C4-2B (cell line): ENCODE results near the gene SEMA4B.
"Not testable (repeated sequence)": the region's sequence is repeated elsewhere in the genome, so short reads cannot be mapped to it uniquely, and the experiment has no call there.

Source experiments
- H3K27ac ChIP-seq: fragments of 450-650 bp; 2 replicates; pipeline ENCODE4 v1.5.1; 2017
- ZFX ChIP-seq: fragments of 450-650 bp; IDR thresholded peaks from 2 replicates; pipeline ENCODE4 v1.6.1; 2017
- TF ChIP-seq, protein P1 (sequence below): fragments of 450-650 bp; conservative IDR thresholded peaks from 2 replicates; pipeline ENCODE4 v1.5.1; 2017; ENCODE audit warnings: mild to moderate bottlenecking

Gene SEMA4B

DNA sequence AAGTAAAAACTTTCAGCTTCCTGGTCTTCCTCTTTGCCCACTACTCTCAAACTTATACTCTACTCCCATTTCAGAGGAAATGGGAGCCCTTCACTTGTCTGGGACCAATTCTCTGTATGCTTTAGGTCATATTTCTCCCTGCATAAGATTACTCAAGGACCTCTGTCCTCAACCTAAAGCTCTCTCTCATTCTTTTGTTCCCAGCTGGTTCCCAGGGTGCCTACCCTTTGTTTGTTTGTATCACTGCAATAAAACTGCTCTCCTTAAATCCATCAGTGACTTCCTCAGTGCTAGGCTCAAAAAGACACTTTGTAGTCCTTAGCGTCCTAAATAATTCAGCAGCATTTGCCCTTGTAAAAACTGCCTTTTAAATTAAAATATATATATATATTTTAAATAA, 67.3 kb downstream of the SEMA4B start:
- no peak overlapping the region for H3K27ac ChIP-seq
- TF ChIP-seq ZFX, result no peak
- TF ChIP-seq, protein P1, sequence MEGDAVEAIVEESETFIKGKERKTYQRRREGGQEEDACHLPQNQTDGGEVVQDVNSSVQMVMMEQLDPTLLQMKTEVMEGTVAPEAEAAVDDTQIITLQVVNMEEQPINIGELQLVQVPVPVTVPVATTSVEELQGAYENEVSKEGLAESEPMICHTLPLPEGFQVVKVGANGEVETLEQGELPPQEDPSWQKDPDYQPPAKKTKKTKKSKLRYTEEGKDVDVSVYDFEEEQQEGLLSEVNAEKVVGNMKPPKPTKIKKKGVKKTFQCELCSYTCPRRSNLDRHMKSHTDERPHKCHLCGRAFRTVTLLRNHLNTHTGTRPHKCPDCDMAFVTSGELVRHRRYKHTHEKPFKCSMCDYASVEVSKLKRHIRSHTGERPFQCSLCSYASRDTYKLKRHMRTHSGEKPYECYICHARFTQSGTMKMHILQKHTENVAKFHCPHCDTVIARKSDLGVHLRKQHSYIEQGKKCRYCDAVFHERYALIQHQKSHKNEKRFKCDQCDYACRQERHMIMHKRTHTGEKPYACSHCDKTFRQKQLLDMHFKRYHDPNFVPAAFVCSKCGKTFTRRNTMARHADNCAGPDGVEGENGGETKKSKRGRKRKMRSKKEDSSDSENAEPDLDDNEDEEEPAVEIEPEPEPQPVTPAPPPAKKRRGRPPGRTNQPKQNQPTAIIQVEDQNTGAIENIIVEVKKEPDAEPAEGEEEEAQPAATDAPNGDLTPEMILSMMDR, result no peak

DNA sequence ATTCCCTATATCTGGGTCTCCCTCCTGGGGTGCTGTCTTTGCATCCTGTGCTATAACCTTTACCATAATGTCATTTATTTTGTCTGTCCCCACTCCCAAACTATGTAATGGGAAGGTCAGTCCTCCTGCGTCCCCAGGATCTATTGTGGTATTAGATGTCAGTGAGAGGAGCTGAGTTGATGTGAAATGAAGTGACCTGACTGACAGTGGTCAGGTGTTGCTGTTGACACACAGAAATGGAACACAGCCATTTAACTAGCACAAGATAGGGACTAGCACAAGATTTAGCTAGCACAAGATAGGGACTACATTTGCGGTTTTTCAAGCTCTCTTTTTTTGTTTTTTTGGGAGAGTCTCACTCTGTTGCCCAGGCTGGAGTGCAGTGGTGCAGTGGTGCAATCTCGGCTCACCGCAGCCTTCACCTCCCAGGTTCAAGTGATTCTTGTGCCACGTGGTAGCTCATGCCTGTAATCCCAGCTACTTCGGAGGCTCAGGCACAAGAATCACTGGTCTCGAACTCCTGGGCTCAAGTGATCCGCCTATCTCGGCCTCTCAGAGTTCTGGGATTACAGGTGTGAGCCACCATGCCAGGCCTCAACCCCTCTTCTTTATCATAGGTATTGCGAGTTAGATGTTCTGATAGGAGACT, 69.5 kb downstream of the SEMA4B start:
- H3K27ac ChIP-seq, result no peak overlapping the region
- no peak for TF ChIP-seq ZFX
- TF ChIP-seq, protein P1, result no peak

DNA sequence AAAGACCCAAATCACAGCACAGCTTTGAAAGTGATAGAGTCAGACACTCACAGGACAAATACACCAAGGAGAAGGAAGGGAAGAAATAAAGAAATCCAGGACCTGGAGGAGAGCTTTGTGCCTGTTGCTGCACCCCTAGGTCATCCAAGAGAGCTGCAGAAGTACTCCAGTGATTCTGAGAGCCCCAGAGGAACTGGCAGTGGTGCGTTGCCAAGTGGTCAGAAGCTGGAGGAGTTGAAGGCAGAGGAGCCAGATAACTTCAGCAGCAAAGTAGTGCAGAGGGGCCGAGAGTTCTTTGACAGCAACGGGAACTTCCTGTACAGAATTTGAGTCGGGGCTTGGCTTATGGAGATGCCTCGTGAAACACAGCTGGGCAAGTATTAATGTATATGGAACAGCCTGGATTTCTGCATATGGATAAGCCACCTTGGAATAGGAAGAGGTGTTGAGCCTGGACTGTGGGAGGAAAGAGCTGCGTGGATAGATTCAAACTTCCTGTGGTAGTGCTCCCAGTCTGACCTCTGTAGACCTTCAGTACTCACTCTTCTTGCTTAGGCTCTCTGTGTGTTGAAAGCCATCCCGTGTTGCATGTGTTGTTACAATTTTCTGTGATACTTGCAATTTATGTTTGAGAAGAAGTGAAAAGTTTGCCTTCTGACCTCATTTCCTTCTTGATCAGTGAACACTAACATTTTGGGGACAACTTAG, 70.5 kb downstream of the SEMA4B start:
- no peak overlapping the region for H3K27ac ChIP-seq

DNA sequence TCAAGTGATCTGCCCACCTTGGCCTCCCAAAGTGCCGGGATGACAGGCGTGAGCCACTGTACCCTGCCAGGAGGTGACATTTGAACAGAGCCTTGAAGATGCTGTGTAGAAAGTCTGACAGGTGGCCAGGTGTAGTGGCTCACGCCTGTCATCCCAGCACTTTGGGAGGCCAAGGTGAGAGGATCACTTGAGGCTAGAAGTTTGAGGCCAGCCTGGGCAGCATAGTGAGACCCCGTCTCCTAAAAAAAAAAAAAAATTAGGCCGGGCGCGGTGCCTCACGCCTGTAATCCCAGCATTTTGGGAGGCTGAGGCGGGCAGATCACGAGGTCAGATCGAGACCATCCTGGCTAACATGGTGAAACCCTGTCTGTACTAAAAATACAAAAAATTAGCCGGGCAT, 77.3 kb downstream of the SEMA4B start:
- not testable (repeated sequence) for H3K27ac ChIP-seq

More for the DNA sequence above, 70.5 kb downstream of the SEMA4B start:
- TF ChIP-seq, protein P1, result no peak
- TF ChIP-seq ZFX, result no peak
